SU-DHL-6 (cell line): ENCODE results near the gene PAX5.

Experiments
- H2AFZ ChIP-seq: fragments of 200-600 bp; sonication (generic); 2 replicates; pipeline ENCODE4 v1.6.1; 2014; ENCODE audit warnings: low read depth, mild to moderate bottlenecking, moderate library complexity, mixed read lengths, antibody characterized with exemption, low read length; ENCODE audit not compliant: severe bottlenecking
- H3F3A ChIP-seq: fragments of 200-600 bp; shearing (Covaris generic); 2 replicates; pipeline ENCODE4 v1.6.0; 2016; ENCODE audit warnings: antibody characterized with exemption, mild to moderate bottlenecking; ENCODE audit not compliant: insufficient read depth
- H3K27ac ChIP-seq: fragments of 200-600 bp; sonication (generic); 2 replicates; pipeline ENCODE4 v1.5.1; 2016; ENCODE audit warnings: low read depth, mild to moderate bottlenecking, low read length, moderate library complexity, mixed read lengths
- H3K27me3 ChIP-seq: fragments of 200-600 bp; sonication (generic), shearing (Covaris generic); 2 replicates; pipeline ENCODE4 v1.6.0; 2014; ENCODE audit warnings: mild to moderate bottlenecking, low read length
- H3K36me3 ChIP-seq: fragments of 200-600 bp; sonication (generic); 2 replicates; pipeline ENCODE4 v1.6.1; 2014; ENCODE audit warnings: mild to moderate bottlenecking, low read length, mixed read lengths
- H3K4me2 ChIP-seq: fragments of 300-600, 200-600 bp; shearing (Covaris generic), sonication (generic); 2 replicates; pipeline ENCODE4 v1.6.0; 2014; ENCODE audit warnings: low read length, low read depth, mild to moderate bottlenecking; ENCODE audit not compliant: poor library complexity, severe bottlenecking
- H3K4me3 ChIP-seq: fragments of 200-600 bp; sonication (generic); 2 replicates; pipeline ENCODE4 v1.5.1; 2014; ENCODE audit warnings: antibody characterized with exemption, low read length, mild to moderate bottlenecking, mixed read lengths; ENCODE audit not compliant: insufficient read depth, poor library complexity, severe bottlenecking
- H3K79me2 ChIP-seq: fragments of 200-600 bp; sonication (generic); 2 replicates; pipeline ENCODE4 v1.6.1; 2014; ENCODE audit warnings: mild to moderate bottlenecking, low read length, moderate library complexity; ENCODE audit not compliant: insufficient read depth
- H3K9ac ChIP-seq: fragments of 200-600 bp; sonication (generic); 2 replicates; pipeline ENCODE4 v1.7.0; 2014; ENCODE audit warnings: mild to moderate bottlenecking, low read length
- H3K9me2 ChIP-seq: fragments of 200-600 bp; sonication (generic); replicated peaks from 2 replicates; pipeline ENCODE4 v1.6.1; 2014; ENCODE audit warnings: low read length; ENCODE audit not compliant: insufficient read depth
- H3K9me3 ChIP-seq: fragments of 200-600 bp; sonication (generic); 2 replicates; pipeline ENCODE4 v1.6.1; 2014; ENCODE audit warnings: low read length, mixed read lengths; ENCODE audit not compliant: insufficient read depth
- H4K20me1 ChIP-seq: fragments of 200-600 bp; sonication (generic); 2 replicates; pipeline ENCODE4 v1.6.1; 2014; ENCODE audit warnings: low read depth, mild to moderate bottlenecking, antibody characterized with exemption, low read length, moderate library complexity, mixed read lengths
- CTCF ChIP-seq: fragments of 200-600 bp; sonication (generic); IDR thresholded peaks from one replicate; pipeline ENCODE4 v1.5.1; 2017; ENCODE audit warnings: antibody characterized with exemption, mild to moderate bottlenecking, low read length, moderate library complexity; ENCODE audit not compliant: insufficient read depth, poor library complexity, severe bottlenecking
- EZH2phosphoT487 ChIP-seq: fragments of 200-600 bp; sonication (generic), shearing (Covaris generic); conservative IDR thresholded peaks from 2 replicates; pipeline ENCODE4 v1.6.1; 2018; ENCODE audit warnings: mild to moderate bottlenecking, antibody characterized with exemption, low read length, moderate library complexity, mixed read lengths

PAX5 gene

GRCh38 chr9:36938617-36939016 is 95.5 kb downstream of the PAX5 start:
- no peaks in the 10 kb centered on the region for H3K9me2 ChIP-seq
- no peaks in the 10 kb centered on the region for H3K27me3 ChIP-seq
- no peaks in the 10 kb centered on the region; the same call in 1 of the 2 replicates for H3K79me2 ChIP-seq
- H3K36me3 ChIP-seq = 0 out of 2 replicates have a peak, but pooled peaks cover 8% of the 10 kb centered on the region
- H4K20me1 ChIP-seq = no peaks in the 10 kb centered on the region; the same call in 1 of the 2 replicates
- no peak overlapping the region for H3K27ac ChIP-seq
- H3K9me3 ChIP-seq = no peaks in the 10 kb centered on the region
- TF ChIP-seq CTCF = no peak
- TF ChIP-seq EZH2phosphoT487 = no peak
- H3K4me2 ChIP-seq = no peak overlapping the region
- H3K4me3 ChIP-seq = no peak overlapping the region
- H2AFZ ChIP-seq = no peak overlapping the region
- H3F3A ChIP-seq = no peaks in the 10 kb centered on the region
- no peak overlapping the region for H3K9ac ChIP-seq

DNA sequence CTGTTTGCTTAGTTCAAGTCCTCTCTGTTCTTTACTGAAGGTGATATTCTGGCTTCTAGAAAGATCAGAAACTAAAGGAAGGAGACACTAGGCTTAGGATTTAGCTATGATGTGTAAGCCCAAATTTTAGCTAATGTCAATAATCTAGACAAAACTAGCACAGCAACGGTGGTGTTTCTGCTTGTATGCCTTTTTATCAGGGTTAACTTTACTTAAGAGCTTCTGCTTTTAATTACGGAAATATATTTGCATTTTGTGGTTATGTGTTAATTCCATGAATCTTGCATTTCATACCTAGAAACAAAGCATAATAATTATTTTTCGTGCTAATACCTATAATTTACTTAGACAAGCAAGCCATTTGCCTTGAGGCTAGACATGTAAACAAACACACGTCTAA is 96.1 kb downstream of the PAX5 start:
- Histone ChIP-seq H2AFZ (no peak overlapping the region), H3K27me3 (no peaks in the 10 kb centered on the region), H3K4me2 (no peak overlapping the region), H3K4me3 (no peak overlapping the region), H3K79me2 (no peaks in the 10 kb centered on the region; the same call in 1 of the 2 replicates), H3K9ac (no peak overlapping the region), H3K36me3 (0 out of 2 replicates have a peak, but pooled peaks cover 8% of the 10 kb centered on the region), H3K9me3 (no peaks in the 10 kb centered on the region), H3K9me2 (no peaks in the 10 kb centered on the region), H4K20me1 (no peaks in the 10 kb centered on the region; the same call in 1 of the 2 replicates), H3F3A (no peaks in the 10 kb centered on the region), H3K27ac (no peak overlapping the region)
- TF ChIP-seq CTCF (no peak), EZH2phosphoT487 (no peak)

DNA sequence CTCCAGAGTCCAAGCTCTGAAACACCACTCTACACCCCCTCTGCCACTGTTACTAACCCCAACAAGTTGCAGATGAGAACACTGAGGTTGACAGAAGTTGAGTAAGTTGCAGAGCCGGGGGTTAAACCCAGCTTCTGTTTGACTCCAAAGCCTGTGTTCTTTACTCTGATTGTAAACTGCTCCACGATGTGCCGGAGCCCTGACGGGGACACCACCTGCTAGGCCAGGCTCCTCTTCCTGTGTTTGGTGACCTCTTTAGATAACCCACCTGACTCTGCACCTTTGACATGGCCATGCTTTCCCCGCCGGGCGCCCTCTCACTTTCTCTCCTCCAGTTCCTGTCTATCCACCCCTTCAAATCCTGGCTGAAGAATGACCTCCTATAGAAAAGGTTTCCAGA is 96.7 kb downstream of the PAX5 start:
- Histone ChIP-seq H3K9ac (no peak overlapping the region), H3K4me3 (no peak overlapping the region), H3K27ac (no peak overlapping the region), H4K20me1 (no peaks in the 10 kb centered on the region; the same call in 1 of the 2 replicates), H3K9me2 (no peaks in the 10 kb centered on the region), H2AFZ (no peak overlapping the region), H3K4me2 (no peak overlapping the region), H3K27me3 (no peaks in the 10 kb centered on the region), H3F3A (no peaks in the 10 kb centered on the region), H3K9me3 (no peaks in the 10 kb centered on the region; the same call in 1 of the 2 replicates), H3K79me2 (no peaks in the 10 kb centered on the region; the same call in 1 of the 2 replicates), H3K36me3 (peaks cover 11% of the 10 kb centered on the region)
- TF ChIP-seq EZH2phosphoT487 = no peak
- no peak for TF ChIP-seq CTCF
